H9 (cell line): Measurements from ENCODE around the gene CIT. TPM values are rescaled to one million over a fixed set of nuclear protein-coding genes. Genes with fewer than 3 reads are reported as not detected.

Experiments used
- DNase-seq: peaks from one replicate; pipeline ENCODE4 v3.0.0-alpha.2; 2017
- H2AFZ ChIP-seq: one replicate; pipeline ENCODE4 v1.6.1; 2013; ENCODE audit warnings: mild to moderate bottlenecking, low read length, control low read depth, moderate library complexity
- H2AK5ac ChIP-seq: 2 replicates; pipeline ENCODE4 v1.6.1; 2013; ENCODE audit warnings: low read length, control low read depth, mixed read lengths; ENCODE audit not compliant: insufficient read length
- H2BK120ac ChIP-seq: one replicate; pipeline ENCODE4 v1.6.1; 2013; ENCODE audit warnings: low read depth, mild to moderate bottlenecking, low read length, control low read depth, inconsistent platforms; ENCODE audit not compliant: poor library complexity, severe bottlenecking
- H2BK12ac ChIP-seq: 2 replicates; pipeline ENCODE4 v1.6.1; 2013; ENCODE audit warnings: low read length, control low read depth, mixed read lengths, low read depth; ENCODE audit not compliant: insufficient read length
- H2BK15ac ChIP-seq: 2 replicates; pipeline ENCODE4 v1.6.1; 2013; ENCODE audit warnings: low read depth, low read length, control low read depth
- H2BK20ac ChIP-seq: one replicate; pipeline ENCODE4 v1.6.1; 2013; ENCODE audit warnings: low read depth, mild to moderate bottlenecking, low read length, control low read depth, inconsistent platforms; ENCODE audit not compliant: poor library complexity, severe bottlenecking
- H2BK5ac ChIP-seq: 2 replicates; pipeline ENCODE4 v1.6.1; 2013; ENCODE audit warnings: low read length, control low read depth, mixed read lengths; ENCODE audit not compliant: insufficient read length
- H3K14ac ChIP-seq: 2 replicates; pipeline ENCODE4 v1.6.1; 2013; ENCODE audit warnings: low read length, control low read depth; ENCODE audit not compliant: insufficient read depth
- H3K18ac ChIP-seq: 2 replicates; pipeline ENCODE4 v1.6.1; 2013; ENCODE audit warnings: low read depth, mild to moderate bottlenecking, mixed read lengths, low read length, control low read depth; ENCODE audit not compliant: insufficient read length
- H3K23ac ChIP-seq: 2 replicates; pipeline ENCODE4 v1.6.1; 2013; ENCODE audit warnings: low read length, control low read depth, mixed read lengths, low read depth; ENCODE audit not compliant: insufficient read length
- H3K23me2 ChIP-seq: 2 replicates; pipeline ENCODE4 v1.6.1; 2013; ENCODE audit warnings: low read depth, mild to moderate bottlenecking, mixed read lengths, low read length, control low read depth; ENCODE audit not compliant: insufficient read length, poor library complexity, severe bottlenecking
- H3K27ac ChIP-seq: 2 replicates; pipeline ENCODE4 v1.5.1; 2013; ENCODE audit warnings: low read length, control low read depth, mixed read lengths, low read depth; ENCODE audit not compliant: insufficient read length
- H3K27me3 ChIP-seq: 2 replicates; pipeline ENCODE4 v1.6.1; 2013; ENCODE audit warnings: low read length, control low read depth, inconsistent platforms; ENCODE audit not compliant: insufficient read depth
- H3K4ac ChIP-seq: 2 replicates; pipeline ENCODE4 v1.6.1; 2013; ENCODE audit warnings: low read depth, mild to moderate bottlenecking, control low read depth, inconsistent platforms, low read length, moderate library complexity
- H3K4me1 ChIP-seq: 2 replicates; pipeline ENCODE4 v1.6.1; 2013; ENCODE audit warnings: low read length, control low read depth, inconsistent platforms; ENCODE audit not compliant: insufficient read depth
- H3K4me2 ChIP-seq: 2 replicates; pipeline ENCODE4 v1.6.1; 2013; ENCODE audit warnings: low read length, control low read depth, mixed read lengths; ENCODE audit not compliant: insufficient read length, insufficient read depth
- H3K56ac ChIP-seq: 2 replicates; pipeline ENCODE4 v1.6.1; 2013; ENCODE audit warnings: low read depth, mild to moderate bottlenecking, mixed read lengths, low read length, control low read depth; ENCODE audit not compliant: insufficient read length
- H3K79me1 ChIP-seq: 2 replicates; pipeline ENCODE4 v1.6.1; 2013; ENCODE audit warnings: low read depth, mild to moderate bottlenecking, moderate library complexity, low read length, control low read depth, inconsistent platforms; ENCODE audit not compliant: insufficient read depth, poor library complexity, severe bottlenecking
- H3K79me2 ChIP-seq: 2 replicates; pipeline ENCODE4 v1.6.1; 2013; ENCODE audit warnings: low read length, control low read depth, inconsistent platforms; ENCODE audit not compliant: insufficient read depth
- H3K9ac ChIP-seq: 2 replicates; pipeline ENCODE4 v1.6.1; 2013; ENCODE audit warnings: low read length, control low read depth, mixed read lengths; ENCODE audit not compliant: insufficient read length; ENCODE audit errors: extremely low read depth
- H3K9me3 ChIP-seq: one replicate; pipeline ENCODE4 v1.6.1; 2013; ENCODE audit warnings: low read depth, low read length, inconsistent platforms; ENCODE audit not compliant: control insufficient read depth
- H3T11ph ChIP-seq: one replicate; pipeline ENCODE4 v1.6.1; 2013; ENCODE audit warnings: mild to moderate bottlenecking, low read length, control low read depth, inconsistent platforms
- H4K20me1 ChIP-seq: one replicate; pipeline ENCODE4 v1.6.1; 2013; ENCODE audit not compliant: control insufficient read depth, insufficient read length, insufficient read depth
- H4K5ac ChIP-seq: 2 replicates; pipeline ENCODE4 v1.6.1; 2013; ENCODE audit warnings: low read depth, mild to moderate bottlenecking, mixed read lengths, low read length, control low read depth; ENCODE audit not compliant: insufficient read length
- H4K8ac ChIP-seq: replicated peaks from 2 replicates; pipeline ENCODE4 v1.6.1; 2013; ENCODE audit warnings: low read length, control low read depth, mixed read lengths, low read depth; ENCODE audit not compliant: insufficient read length
- H4K91ac ChIP-seq: 2 replicates; pipeline ENCODE4 v1.6.1; 2013; ENCODE audit warnings: low read depth, mild to moderate bottlenecking, moderate library complexity, mixed read lengths, low read length, control low read depth; ENCODE audit not compliant: insufficient read length
- H3K27ac Mint-ChIP-seq, 3 experiments: 2 replicates in 2 of 3; 3 replicates in 1 of 3; pipeline ENCODE4 v1.8.0; 2020 to 2021; ENCODE audit warnings: mixed read lengths in 3 of 3, mild to moderate bottlenecking in 1 of 3, moderate library complexity in 1 of 3
- H3K27me3 Mint-ChIP-seq: 2 replicates; pipeline ENCODE4 v1.8.0; 2021; ENCODE audit warnings: low read depth, mild to moderate bottlenecking, moderate library complexity, mixed read lengths
- H3K36me3 Mint-ChIP-seq, 3 experiments: 2 replicates in 2 of 3; 3 replicates in 1 of 3; pipeline ENCODE4 v1.8.0; 2020 to 2021; ENCODE audit warnings: low read depth in 3 of 3, mixed read lengths in 3 of 3; ENCODE audit not compliant: insufficient read depth in 1 of 3
- H3K4me1 Mint-ChIP-seq, 2 experiments: 2 replicates each; pipeline ENCODE4 v1.8.0; 2020; ENCODE audit warnings: mixed read lengths in 2 of 2
- H3K4me3 Mint-ChIP-seq, 2 experiments: 2 replicates in 1 of 2; 3 replicates in 1 of 2; pipeline ENCODE4 v1.8.0; 2020 to 2021; ENCODE audit warnings: mild to moderate bottlenecking in 2 of 2, mixed read lengths in 2 of 2, moderate library complexity in 1 of 2
- H3K9me3 Mint-ChIP-seq, 2 experiments: 2 replicates in 1 of 2; 3 replicates in 1 of 2; pipeline ENCODE4 v1.8.0; 2020; ENCODE audit warnings: mild to moderate bottlenecking in 2 of 2, mixed read lengths in 2 of 2, moderate library complexity in 1 of 2
- WGBS: extraction: QIAGEN DNeasy Blood & Tissue Kit; methylation state at CpG from one replicate; pipeline ENCODE4 v1.1.7; 2013; ENCODE audit warnings: missing lambda C conversion rate, low lambda C conversion rate, mixed read lengths; ENCODE audit not compliant: insufficient read length; ENCODE audit errors: extremely low coverage; 5-methylcytosine and 5-hydroxymethylcytosine counted together
- total RNA-seq: library from RNA; stranded (reverse); gene quantifications from 2 replicates; pipeline ENCODE4 v1.2.1, GENCODE V29; 2021
- TF ChIP-seq, protein P1 (sequence below): fragments of 200-600 bp; sonication (generic); conservative IDR thresholded peaks from 3 replicates; pipeline ENCODE4 v1.8.0; 2021; ENCODE audit warnings: antibody characterized with exemption, mild to moderate bottlenecking

The CIT gene
- total RNA-seq, 1 experiment from 2014 or later = 55.3 TPM

DNA sequence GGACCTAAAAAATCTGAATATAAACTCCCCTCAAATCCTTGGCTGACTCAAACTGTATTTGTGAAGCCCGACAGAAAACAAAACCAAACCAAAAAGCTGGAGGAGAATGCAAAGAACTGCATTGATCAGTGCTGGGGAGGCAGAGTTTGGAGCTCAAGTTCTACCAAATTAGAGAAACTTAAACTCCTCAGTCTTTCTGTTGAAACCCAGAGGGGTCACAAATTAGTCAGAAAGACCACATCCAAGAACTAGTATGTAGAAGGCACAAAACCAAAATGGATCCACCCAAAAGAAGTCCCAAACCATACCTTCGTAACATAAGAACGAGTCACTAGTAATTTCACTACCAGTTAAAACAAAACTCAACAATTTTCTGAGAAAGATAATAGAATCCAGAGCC is 224.5 kb downstream of the CIT start:
- no peak overlapping the region for H3K4me2 ChIP-seq
- H3K18ac ChIP-seq = no peak overlapping the region
- Mint-ChIP-seq H3K4me1 (no peaks in the 10 kb centered on the region), H3K27ac (no peak overlapping the region), H3K9me3 (peaks cover 28 to 29% of the 10 kb centered on the region in 2 experiments), H3K4me3 (no peak overlapping the region), H3K27me3 (peaks cover 8% of the 10 kb centered on the region), H3K36me3 (peaks cover 1 to 9% (median 8%) of the 10 kb centered on the region in 3 experiments; a peak in 5 of 7 replicates)
- no peak overlapping the region for H2AFZ ChIP-seq
- no peak overlapping the region for H3K23ac ChIP-seq
- no peak overlapping the region for H3K4ac ChIP-seq
- no peaks in the 10 kb centered on the region for H3K9me3 ChIP-seq
- H3K14ac ChIP-seq = no peak overlapping the region
- H3K79me2 ChIP-seq = no peaks in the 10 kb centered on the region
- no peaks in the 10 kb centered on the region for H3K27me3 ChIP-seq
- no peak overlapping the region for H2BK20ac ChIP-seq
- no CpG with 5 or more reads among the region's 3 CpGs for WGBS
- H4K20me1 ChIP-seq = no peaks in the 10 kb centered on the region
- H3K9ac ChIP-seq = no peak overlapping the region
- no peak overlapping the region for H2BK15ac ChIP-seq
- no peak overlapping the region for H4K91ac ChIP-seq
- H3T11ph ChIP-seq = no peak overlapping the region
- DNase-seq = no peak
- no peak overlapping the region for H3K27ac ChIP-seq
- no peak overlapping the region for H4K8ac ChIP-seq
- TF ChIP-seq, protein P1, sequence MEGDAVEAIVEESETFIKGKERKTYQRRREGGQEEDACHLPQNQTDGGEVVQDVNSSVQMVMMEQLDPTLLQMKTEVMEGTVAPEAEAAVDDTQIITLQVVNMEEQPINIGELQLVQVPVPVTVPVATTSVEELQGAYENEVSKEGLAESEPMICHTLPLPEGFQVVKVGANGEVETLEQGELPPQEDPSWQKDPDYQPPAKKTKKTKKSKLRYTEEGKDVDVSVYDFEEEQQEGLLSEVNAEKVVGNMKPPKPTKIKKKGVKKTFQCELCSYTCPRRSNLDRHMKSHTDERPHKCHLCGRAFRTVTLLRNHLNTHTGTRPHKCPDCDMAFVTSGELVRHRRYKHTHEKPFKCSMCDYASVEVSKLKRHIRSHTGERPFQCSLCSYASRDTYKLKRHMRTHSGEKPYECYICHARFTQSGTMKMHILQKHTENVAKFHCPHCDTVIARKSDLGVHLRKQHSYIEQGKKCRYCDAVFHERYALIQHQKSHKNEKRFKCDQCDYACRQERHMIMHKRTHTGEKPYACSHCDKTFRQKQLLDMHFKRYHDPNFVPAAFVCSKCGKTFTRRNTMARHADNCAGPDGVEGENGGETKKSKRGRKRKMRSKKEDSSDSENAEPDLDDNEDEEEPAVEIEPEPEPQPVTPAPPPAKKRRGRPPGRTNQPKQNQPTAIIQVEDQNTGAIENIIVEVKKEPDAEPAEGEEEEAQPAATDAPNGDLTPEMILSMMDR = no peak
- no peak overlapping the region for H2BK5ac ChIP-seq
- no peaks in the 10 kb centered on the region for H3K4me1 ChIP-seq
- H2AK5ac ChIP-seq = no peak overlapping the region
- H2BK120ac ChIP-seq = no peak overlapping the region
- H3K56ac ChIP-seq = no peak overlapping the region
- no peak overlapping the region for H4K5ac ChIP-seq
- H2BK12ac ChIP-seq = no peak overlapping the region
- H3K23me2 ChIP-seq = no peaks in the 10 kb centered on the region
- no peaks in the 10 kb centered on the region for H3K79me1 ChIP-seq
